GM21381 (cell line): ENCODE results near the gene PLVAP.

Experiments
- ATAC-seq: cut with Tn5 transposase; IDR thresholded peaks from one replicate; pipeline ENCODE4 v1.9.1; 2021; ENCODE audit warnings: mild to moderate bottlenecking, moderate library complexity; ENCODE audit not compliant: unreplicated experiment

Gene PLVAP

DNA sequence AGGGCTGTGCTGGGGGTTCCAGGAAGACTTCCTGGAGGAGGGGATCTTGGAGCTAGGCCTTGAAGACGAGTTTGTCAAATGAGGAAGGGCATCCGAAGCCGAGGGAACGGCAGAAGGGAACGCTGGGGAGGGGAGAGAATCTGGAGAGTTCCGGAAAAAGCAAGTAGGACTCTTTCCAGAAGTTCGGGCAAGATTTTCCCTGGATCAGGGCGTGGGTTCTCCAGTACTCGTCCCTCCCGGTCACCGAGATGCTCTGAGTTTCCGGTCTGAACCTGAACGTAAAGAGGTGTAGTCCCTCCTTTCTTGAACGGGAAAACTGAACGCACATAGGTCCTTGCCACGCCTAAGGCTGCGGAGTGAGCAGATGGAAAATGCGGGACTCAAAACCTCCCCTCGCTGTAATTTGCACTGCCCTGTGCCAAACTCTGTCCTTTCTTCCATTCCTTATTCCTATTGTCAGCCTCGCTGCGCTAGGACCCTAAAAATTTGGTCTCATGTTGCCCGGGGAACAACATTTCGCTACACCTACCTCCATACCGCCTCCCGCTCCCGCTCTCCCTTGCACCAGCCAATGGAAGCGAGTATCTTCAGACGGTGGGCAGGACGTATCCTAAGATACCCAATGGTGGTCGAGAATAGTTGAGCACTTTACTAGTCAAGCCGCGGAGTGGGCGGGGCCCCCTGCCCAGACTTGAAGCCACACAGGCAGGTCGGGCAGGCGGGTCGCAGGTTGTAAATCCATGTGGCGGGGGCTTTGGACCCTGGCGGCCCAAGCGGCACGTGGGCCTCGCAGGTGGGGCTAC is 40.1 kb downstream of the PLVAP start, which contains the start of gene GTPBP3:
GTPBP3 (plus strand) TSS at position 682 of the 803 bp plus-strand sequence; CDS start at position 741, 59 bp downstream.
- peak; percentile 66 for ATAC-seq

DNA sequence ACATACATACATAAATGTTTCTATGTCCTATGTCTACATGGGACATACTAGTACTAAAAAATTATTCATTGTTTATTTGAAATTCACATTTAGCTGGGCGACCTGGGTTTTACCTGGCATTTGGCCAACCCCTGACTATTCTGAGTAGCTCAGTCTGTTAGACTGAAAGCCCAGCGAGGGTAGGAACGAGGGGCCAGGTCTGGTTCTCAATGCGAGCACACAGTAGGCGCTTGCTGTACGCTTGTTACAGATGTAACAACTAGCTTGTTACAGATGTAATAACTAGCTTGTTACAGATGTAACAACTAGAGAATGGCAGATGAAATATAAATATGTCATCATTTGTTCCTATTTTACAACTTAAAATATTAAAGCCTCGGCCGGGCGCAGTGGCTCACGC is 41.6 kb downstream of the PLVAP start:
- ATAC-seq: no peak

DNA sequence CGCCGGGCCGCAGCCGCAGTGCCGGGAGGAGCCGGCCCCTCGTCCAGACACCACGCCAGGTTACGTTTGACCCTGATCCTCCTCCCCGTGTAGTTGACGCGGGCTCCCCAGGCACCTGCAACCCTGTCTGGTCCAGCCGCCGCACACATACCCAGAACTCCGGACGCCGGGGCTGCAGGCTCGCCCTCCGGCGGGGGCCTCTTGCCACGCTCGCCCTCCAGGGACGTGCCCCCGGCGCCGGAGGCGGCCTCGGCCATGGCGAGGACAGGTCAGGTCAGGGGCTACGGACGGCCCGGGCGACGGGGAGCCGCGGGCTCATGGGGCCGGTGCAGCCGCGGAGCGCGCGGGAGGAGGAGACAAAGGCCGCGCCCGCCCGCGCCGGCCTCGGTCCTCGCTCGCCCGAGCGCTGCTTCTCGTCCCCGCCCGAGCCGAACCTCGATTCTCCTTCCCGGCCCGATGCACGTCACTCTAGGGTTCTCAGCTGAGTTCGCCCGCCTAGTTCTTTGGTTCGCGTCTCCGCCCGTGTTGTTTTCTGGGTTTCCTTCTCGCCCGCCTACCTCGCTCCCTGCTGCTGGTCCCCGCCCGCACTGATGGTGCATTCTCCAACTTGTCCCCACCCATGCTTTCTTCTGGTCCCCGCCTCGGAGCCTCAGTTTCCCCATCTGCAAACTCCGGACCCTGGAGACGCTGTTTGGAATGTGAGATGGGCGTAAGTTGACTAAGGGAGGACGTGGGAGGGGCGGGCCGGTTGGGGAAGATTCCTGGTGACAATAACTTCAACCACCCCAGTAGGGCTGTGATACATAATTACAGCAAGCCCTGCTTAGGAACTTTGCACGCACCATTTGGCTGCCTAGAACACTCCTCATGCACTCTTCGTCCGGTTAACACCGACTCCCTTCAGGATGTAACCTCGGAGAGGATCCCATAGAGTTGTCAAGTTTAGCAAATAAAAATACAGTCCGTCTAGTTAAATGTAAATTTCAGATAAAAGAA is 42.4 kb downstream of the PLVAP start, which contains the start of gene ANO8:
ANO8 (minus strand) TSS at position 442 of the 996 bp plus-strand sequence; CDS start at position 257, 185 bp downstream.
- ATAC-seq: no peak

- no peak for ATAC-seq
These were observed 43.3 kb downstream of the PLVAP start for GRCh38 chr19:17333611-17334413.

DNA sequence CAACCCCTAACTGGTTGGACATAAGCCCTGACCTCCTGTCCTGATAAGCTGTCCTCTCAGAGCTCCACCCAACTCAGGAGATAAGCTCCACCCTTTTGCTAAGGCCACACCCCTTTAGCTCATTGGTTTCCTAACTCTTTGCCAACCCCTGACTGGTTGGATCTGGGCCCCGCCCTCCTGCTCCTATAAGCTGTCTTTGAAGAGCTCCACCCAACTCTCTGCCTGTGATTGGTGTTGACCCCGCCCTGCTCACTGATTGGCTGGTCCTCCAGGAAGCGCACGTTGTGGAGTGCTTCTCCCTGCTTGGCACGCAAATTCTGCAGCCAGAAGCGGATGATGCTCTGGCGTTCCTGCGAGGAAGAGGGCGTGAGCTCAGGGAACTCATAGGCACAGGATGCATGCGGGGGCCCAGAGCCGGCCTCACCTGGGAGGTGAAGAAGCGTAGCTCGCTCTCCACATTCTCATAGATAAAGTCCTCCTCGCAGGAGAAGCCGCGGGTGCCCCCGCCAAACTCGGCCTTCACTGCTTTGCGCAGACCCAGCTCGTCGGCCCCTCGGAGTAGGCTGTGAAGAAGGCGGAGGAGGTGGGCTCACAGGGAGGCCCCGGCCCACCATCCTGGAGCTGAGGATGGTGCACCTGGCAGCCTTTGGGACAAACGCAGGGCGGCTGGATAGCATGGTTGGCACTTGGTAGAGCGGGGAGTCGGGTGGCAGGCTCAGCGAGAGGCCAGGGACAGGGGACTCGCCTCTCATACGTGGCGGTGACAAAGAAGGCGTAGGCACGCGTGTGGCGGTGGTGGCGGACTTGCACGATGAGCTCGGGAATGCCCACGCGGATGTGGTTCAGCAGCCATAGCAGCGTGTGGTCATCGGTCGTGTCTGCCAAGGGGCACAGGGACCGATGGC is 44.2 kb downstream of the PLVAP start:
- ATAC-seq: no peak

DNA sequence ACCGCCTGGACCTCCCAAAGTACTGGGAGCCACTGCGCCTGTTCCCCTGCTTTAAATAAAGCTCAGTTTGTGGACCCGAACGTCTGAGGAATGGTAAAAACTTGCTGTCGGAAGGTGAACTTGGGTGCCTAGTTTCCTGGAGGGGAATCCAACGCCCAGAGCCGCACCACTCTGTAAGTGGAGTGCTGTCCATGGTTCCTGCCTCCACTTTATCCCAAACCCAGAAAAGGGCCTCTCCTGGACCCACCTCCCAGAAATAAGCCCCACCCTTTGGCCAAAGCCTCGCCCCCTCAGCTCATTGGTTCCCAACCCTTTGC is 44.8 kb downstream of the PLVAP start:
- ATAC-seq: no peak

DNA sequence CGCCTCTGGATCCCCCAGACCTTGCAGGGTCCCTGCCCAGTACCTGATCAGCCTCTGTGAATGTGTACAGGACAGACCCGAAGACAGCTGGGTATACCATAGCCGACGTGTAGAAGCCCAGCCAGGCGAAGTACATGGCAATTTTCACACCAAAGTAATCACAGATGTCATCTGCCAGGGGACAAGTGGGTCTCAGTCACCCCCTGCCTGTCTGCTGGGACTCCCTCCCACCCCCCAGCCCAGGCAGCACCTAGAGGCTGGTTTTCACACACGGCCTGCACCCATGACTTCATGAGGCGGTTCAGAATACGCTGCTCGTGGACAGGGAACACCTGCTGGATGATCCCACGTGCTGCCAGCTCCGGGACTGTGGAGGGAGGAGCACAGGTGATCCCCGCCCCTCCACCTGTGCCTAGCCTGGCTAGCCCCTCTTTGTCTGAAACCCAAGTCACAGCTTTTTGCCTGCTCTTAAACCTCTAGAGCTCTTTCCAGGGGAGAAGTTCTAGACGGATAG is 46.0 kb downstream of the PLVAP start:
- ATAC-seq: no peak

GRCh38 chr19:17330262-17331044 is 46.7 kb downstream of the PLVAP start:
- no peak for ATAC-seq

GRCh38 chr19:17329366-17330261 is 47.5 kb downstream of the PLVAP start:
- no peak for ATAC-seq

- no peak for ATAC-seq
These were observed 48.4 kb downstream of the PLVAP start for GRCh38 chr19:17328517-17329365.

DNA sequence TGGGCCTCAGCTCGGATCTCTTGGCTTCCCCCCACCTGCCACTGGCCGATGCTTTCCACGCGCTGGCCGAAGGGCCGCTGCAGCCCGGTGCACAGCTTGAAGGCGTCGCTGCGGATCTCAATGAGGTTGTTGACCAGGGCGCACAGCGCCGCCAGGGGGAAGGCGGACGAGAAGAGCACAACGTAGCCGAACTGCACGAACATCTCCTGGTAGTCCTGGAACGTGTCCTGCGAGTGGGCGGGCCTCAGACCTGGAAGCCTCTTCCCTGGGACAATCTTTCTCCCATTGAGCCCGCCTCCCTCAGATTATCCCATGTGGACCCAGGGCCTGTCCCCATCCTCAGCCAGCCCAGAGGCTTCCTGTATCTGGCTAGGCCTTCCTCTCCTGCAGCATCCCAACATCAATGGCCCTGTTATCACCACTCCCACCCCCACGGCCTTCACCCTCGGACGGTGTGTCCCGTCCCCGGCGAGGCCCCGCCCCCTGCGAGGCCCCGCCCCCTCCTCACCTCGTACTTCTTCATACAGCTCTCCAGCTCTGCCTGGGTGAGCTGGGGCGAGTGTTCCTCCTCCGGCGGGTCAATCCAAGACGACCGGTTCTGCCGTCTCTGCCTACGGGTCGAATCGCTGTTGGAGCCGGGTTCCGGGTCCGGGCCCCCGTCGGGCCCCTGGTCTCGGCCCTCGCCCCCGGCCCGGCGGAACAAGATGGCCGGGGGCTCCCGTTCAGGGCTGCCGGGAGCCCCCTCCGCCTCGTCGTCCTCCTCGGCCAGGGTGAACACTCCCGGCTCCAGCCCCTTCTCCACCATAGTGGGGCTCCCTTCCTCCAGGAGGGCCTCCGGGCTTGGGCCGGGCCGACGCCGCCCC is 49.3 kb downstream of the PLVAP start:
- no peak for ATAC-seq

- ATAC-seq: no peak
These were observed 50.0 kb downstream of the PLVAP start for GRCh38 chr19:17327068-17327653.

GRCh38 chr19:17326595-17326966 is 50.6 kb downstream of the PLVAP start:
- ATAC-seq: no peak

GRCh38 chr19:17325881-17326594 is 51.1 kb downstream of the PLVAP start:
- ATAC-seq: no peak

- no peak for ATAC-seq
These were observed 52.0 kb downstream of the PLVAP start for GRCh38 chr19:17325133-17325532.
